H1 (cell line): ENCODE results near the gene TRHDE. TPM values are rescaled to one million over a fixed set of nuclear protein-coding genes. Genes with fewer than 3 reads are reported as not detected.

Experiments
- ASH2L ChIP-seq: fragments of 200-600, 300-600 bp; sonication (generic); IDR thresholded peaks from one replicate; pipeline ENCODE4 v1.7.1; 2017; ENCODE audit warnings: low read length
- CEBPB ChIP-seq: IDR thresholded peaks from 2 replicates; pipeline ENCODE4 v1.6.1; 2012; ENCODE audit warnings: low read depth, low read length
- CHD2 ChIP-seq: IDR thresholded peaks from 2 replicates; pipeline ENCODE4 v1.6.1; 2012; ENCODE audit warnings: low read length, improper control_type of control experiment
- CHD7 ChIP-seq: fragments of 300-600 bp; sonication (generic); IDR thresholded peaks from 2 replicates; pipeline ENCODE4 v1.7.1; 2012; ENCODE audit warnings: low read length, moderate library complexity, mild to moderate bottlenecking, inconsistent platforms; ENCODE audit not compliant: insufficient replicate concordance
- JUN ChIP-seq: IDR thresholded peaks from 2 replicates; pipeline ENCODE4 v1.6.1; 2011; ENCODE audit warnings: low read depth, mild to moderate bottlenecking, improper control_type of control experiment, low read length
- JUND ChIP-seq: IDR thresholded peaks from 2 replicates; pipeline ENCODE4 v1.6.1; 2011; ENCODE audit warnings: mild to moderate bottlenecking, improper control_type of control experiment, low read length
- PHF8 ChIP-seq: fragments of 200-600 bp; sonication (generic); conservative IDR thresholded peaks from 2 replicates; pipeline ENCODE4 v1.7.1; 2012; ENCODE audit warnings: low read depth, mild to moderate bottlenecking, inconsistent platforms, low read length, moderate library complexity
- RAD21 ChIP-seq, 2 experiments: IDR thresholded peaks in 1 of 2; conservative IDR thresholded peaks in 1 of 2; 2 replicates each; pipeline ENCODE4 v1.6.1; 2011; ENCODE audit warnings: low read depth in 2 of 2, low read length in 2 of 2, improper control_type of control experiment in 1 of 2, inconsistent platforms in 1 of 2, mild to moderate bottlenecking in 1 of 2, moderate library complexity in 1 of 2
- RBBP5 ChIP-seq: IDR thresholded peaks from 2 replicates; pipeline ENCODE4 v1.7.1; 2012; ENCODE audit warnings: low read depth, mild to moderate bottlenecking, inconsistent platforms, low read length, moderate library complexity, borderline replicate concordance
- RXRA ChIP-seq: IDR thresholded peaks from 2 replicates; pipeline ENCODE4 v1.6.1; 2011; ENCODE audit warnings: low read depth, mild to moderate bottlenecking, low read length, moderate library complexity; ENCODE audit not compliant: insufficient read depth
- SUZ12 ChIP-seq: fragments of 200-600 bp; sonication (generic); IDR thresholded peaks from 2 replicates; pipeline ENCODE4 v1.6.1; 2012; ENCODE audit warnings: mild to moderate bottlenecking, inconsistent platforms, low read length, moderate library complexity, mixed read lengths
- TAF1 ChIP-seq: IDR thresholded peaks from 2 replicates; pipeline ENCODE4 v1.6.1; 2011; ENCODE audit warnings: mild to moderate bottlenecking, low read depth, low read length
- polyA plus RNA-seq, 7 experiments: library from polyadenylated mRNA; depleted of rRNA in 3 of 7; stranded (reverse) in 5 of 7; unstranded in 2 of 7; fragments of >200 nt in 5 of 7; fragments of 200-250 nt in 2 of 7; gene quantifications; 1 replicate in 5 of 7; 2 replicates in 1 of 7; 4 replicates in 1 of 7; pipeline versions ENCODE4 v1.2.1 to v1.2.3, GENCODE V29; 2011 to 2013; ENCODE audit warnings: missing spikeins in 2 of 7, mixed read lengths in 2 of 7
- total RNA-seq: library from RNA; stranded (reverse); fragmentation: NEBNext Ultra II Directional; extraction: Animal tissue kit (Norgen Biotek cat#: 25700); gene quantifications from 2 replicates; pipeline ENCODE4 v1.2.1, GENCODE V29; 2021

The TRHDE gene
- total and polyA plus RNA-seq, 2 of the 8 experiments (the other 6 are each of a cell fraction or from before 2014, with no cell fraction given), result 1.3 to 5.0 TPM

DNA sequence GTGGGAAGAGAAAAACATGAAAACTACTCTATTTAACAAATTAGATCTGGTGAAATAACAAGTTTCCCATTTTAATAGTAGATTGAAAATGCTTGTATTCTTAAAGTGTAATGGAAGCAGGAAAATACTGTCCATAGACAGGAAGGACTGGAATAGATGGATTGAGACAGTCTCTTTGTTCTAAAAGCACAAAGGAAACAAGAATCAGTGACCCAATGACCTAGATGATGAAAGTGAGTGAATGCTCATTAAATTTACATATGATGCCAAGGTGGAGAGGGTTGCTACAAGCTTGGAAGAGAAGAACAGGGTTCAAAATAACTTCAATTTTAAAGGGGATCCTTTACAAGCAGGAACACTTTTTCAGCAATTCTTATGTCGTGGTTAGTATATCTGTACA is 233.1 kb downstream of the TRHDE start (continued):
- TF ChIP-seq CHD7 (no peak), JUND (no peak), PHF8 (no peak), TAF1 (no peak), JUN (no peak), ASH2L (no peak), RBBP5 (no peak), SUZ12 (no peak), CEBPB (no peak), RAD21 (IDR thresholded peaks at IDR 0.05 in 1 of 2, conservative IDR thresholded peaks at IDR 0.05 in 1 of 2; ENCODE audit: low read depth in 2 of 2, low read length in 2 of 2) (no peak), RXRA (no peak), CHD2 (no peak)
